HG03558 (cell line): ENCODE data around the gene TUT1.
"Not testable (repeated sequence)": the region's sequence is repeated elsewhere in the genome, so short reads cannot be mapped to it uniquely, and the experiment has no call there.

Experiments used
- ATAC-seq: cut with Tn5 transposase; IDR thresholded peaks from one replicate; pipeline ENCODE4 v1.9.1; 2021; ENCODE audit warnings: moderate number of reproducible peaks; ENCODE audit not compliant: unreplicated experiment; ENCODE audit errors: extremely low read depth

Gene TUT1, protein sequence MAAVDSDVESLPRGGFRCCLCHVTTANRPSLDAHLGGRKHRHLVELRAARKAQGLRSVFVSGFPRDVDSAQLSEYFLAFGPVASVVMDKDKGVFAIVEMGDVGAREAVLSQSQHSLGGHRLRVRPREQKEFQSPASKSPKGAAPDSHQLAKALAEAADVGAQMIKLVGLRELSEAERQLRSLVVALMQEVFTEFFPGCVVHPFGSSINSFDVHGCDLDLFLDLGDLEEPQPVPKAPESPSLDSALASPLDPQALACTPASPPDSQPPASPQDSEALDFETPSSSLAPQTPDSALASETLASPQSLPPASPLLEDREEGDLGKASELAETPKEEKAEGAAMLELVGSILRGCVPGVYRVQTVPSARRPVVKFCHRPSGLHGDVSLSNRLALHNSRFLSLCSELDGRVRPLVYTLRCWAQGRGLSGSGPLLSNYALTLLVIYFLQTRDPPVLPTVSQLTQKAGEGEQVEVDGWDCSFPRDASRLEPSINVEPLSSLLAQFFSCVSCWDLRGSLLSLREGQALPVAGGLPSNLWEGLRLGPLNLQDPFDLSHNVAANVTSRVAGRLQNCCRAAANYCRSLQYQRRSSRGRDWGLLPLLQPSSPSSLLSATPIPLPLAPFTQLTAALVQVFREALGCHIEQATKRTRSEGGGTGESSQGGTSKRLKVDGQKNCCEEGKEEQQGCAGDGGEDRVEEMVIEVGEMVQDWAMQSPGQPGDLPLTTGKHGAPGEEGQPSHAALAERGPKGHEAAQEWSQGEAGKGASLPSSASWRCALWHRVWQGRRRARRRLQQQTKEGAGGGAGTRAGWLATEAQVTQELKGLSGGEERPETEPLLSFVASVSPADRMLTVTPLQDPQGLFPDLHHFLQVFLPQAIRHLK

DNA sequence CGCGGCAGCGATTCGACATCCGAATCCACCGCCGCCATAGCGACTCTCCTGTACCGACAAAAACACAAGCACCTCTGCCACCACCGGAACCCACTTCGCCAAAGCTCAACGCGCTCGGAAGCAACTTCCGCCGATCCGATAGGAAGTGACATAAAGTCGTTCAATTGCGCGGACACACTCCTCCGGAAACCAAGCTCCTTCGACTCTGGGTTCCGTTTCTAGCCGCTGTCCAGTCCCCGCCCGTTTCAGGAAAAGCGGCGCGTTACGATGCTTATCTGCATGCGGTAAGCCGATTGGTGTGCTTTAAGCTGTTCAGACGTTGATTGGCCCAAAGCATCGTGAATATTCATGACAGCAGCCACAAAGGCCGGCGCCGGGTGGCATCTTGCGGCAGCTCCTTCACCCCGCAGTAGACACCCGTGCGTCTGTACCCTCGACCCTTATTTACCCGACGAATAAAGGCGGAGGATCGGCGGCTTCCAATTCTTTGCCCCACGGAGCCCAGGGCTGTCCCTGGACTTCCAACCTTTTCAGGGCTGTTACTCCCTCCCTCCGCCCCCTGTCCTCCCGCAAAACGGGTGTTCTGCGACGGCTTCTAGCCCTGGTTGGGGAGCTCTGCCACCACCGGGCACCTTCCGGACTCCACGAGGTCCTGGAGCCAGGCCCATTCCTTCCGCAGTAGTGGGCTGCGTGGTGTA is at the start of gene TUT1:
Gene TUT1 (minus strand): TSS at position 76 of the 698 bp plus-strand sequence. CDS start 38 bp downstream, at position 38.
- peak; percentile 73 for ATAC-seq

DNA sequence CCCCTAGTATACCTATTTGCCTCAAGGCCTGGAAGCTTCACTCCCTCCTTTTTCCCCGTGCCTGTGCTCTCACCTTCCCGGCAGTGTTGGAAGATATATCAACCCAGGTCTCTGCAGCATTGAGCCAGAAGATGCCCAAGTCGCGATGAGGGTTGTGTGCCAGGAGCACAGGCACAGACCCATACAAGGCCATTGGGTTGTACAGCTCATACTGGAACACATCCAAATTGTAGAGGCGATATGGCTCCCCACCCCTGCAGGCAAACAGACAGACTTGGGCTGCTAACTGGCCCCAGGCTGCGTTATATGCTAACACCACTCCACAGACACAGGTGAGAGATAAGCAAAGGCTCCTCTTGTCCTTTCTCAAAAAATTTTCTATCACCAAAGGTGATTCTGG is 41.2 kb upstream of the TUT1 start:
- no peak for ATAC-seq

DNA sequence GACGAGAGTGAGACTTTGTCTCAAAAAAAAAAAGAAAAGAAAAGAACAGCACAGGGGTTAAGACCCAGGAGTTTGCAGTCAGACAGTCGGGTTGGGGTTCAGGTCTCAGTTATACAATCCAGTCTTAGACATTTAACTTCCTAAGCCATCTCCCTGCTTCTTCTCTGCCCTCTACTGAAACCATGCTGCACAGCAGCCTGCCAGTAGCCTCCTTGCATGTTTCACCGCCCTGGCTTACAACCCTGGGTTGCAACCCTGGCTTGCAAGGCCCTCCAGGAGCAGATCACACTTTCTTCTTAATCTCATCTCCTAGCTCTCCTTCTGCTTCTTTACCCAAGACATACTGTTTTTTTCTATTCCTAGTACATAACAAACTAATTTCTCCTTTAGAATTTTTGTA is 36.4 kb upstream of the TUT1 start:
- ATAC-seq = no peak

DNA sequence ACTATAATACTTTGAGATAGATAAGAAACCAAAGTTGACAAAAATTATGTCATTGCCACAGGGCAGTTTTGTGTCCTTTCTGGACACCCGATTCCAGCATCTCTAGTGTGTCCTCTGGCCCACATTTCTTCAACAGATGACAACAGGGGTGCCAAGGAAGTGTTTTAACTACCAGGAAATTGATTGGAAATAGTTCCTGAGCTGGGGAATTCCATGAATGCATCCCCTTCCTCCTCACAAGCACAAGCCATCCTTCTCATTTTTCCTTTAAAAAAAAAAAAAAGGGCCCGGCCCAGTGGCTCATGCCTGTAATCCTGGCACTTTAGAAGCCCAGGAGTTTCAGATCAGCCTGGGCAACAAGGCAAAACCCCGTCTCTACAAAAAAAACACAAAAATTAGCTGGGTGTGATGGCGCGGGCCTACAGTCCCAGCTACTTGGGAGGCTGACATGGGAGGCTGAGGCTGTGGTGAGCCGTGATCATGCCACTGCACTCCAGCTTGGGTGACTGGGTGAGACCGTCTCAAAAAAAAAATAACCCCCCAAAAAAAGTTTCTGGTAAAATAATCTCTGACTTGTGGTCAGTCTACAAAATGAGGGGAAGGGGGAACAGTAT is 31.3 kb upstream of the TUT1 start:
- no peak for ATAC-seq

DNA sequence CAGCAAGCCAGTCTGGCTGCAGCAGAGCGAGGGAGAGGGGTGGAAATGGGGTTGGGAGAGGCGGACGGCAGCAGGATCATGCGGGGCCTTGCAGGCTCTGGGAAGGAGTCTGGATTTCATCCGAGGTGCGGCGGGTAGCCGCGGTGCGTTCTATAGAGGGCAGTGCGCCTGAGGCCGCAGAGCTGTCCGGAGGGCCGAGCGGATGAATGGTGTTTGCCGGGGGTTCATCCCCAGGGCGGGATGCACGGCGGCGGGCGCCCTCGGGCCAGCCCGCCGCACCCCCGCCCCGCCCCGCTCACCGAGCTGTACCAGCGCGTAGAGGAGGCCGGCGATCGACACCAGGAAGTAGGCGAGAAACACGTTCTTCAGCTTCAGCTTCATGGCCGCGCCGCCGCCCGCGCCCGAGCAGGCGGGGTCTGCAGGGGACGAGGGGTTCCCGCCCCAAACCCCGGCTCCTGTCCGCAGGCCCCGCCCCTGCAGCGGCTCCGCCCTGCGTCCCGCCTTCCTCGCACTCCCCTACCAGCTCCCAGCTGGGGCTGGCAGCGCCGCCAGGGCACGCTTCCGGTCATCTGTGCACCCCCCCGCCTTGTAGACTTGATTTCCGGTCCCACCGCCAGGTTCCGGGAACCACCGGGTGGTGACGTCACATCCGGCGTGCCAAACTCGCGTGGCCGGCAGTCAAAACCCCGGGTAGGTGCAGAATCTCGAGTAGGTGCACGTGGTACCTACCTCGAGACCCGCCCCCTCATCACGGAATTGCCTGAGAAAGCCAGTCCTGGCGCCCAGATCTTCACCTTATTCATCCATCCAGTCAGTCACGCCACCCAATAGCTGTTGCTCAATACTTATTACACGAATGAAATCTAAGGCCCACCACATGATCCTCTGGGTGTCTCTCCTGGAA is 30.5 kb upstream of the TUT1 start, which contains the start of gene B3GAT3:
Gene B3GAT3 (minus strand): TSS at position 420 of the 904 bp plus-strand sequence. CDS start 39 bp downstream, at position 381.
- peak; percentile 79 for ATAC-seq

DNA sequence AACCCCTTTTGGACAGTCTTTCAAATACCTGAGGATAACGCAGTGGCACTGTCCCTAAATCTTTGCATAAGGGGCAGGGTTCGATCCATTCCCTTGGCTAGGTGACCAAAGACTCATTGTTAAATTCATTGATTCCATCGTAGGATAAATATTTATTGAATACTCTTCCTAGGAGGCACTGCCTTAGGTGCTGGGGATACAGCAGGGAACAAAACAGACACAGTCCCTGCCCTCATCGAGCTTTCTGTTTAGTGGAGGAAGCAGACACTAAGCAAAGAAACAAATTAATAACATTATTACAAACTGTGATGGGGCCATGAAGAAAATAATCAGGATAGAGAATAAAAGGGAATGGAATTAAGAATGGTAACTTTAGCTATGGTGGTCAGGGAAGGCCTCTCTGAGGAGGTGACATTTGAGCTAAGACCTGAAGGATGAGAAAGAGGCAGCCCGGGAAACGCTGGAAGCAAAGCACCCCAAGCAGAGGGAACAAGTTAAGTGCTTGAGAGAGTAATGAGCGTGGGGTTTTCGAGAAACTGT is 29.8 kb upstream of the TUT1 start:
- no peak for ATAC-seq

DNA sequence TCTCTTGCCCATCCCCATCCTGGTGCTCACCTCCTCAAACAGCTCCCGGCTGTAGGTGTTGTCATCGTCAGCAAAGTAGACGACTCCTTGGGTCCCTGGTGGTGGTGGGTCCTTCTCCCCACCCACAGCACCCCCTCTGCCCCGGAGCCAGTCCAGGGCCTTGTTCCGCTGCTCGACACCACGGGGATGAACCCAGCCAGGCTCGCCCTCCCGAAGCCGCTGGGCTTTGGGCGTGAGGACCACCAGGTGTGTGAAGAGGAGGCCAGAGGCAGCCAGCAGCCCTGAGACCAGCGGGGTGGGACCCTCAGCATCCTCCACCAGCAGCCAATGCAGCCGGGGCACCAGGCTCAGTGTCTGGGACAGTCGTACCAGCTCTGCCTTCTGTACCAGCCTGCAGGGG is 25.6 kb upstream of the TUT1 start:
- not testable (repeated sequence) for ATAC-seq

DNA sequence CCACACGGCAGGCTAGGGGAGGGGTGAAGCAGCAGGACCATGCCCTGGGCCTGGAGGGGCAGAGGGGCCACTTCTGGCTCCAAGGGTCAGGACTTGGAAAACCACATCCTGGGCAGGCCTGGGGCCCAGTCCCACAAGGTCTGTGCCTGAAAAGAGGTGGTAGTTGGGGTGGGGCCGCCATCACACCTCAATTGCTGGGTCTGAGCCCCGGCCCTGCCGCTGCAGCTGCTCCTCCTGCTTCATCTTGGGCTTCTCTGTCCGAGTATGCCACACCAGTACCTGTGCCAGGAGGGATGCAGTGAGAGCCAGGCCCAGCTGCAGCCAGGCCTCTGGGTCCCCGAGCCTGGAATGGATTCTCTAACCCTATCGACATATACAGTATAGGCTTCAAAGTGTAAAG is 24.2 kb upstream of the TUT1 start:
- no peak for ATAC-seq

DNA sequence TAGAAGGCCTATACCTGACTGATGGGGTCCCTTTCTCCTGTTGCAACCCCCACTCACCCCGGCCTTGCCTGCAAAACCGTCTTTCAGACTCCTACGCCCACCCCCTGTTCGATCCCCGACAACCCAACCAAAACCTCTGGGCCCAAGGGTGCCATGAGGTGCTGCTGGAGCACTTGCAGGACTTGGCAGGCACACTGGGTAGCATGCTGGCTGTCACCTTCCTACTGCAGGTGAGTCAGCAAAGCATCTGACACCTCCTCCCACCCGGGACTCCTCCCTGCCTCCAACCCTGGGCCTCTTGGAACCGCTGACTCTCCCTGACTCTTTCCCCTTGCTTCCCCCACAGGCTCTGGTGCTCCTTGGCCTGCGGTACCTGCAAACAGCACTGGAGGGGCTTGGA is 23.0 kb upstream of the TUT1 start:
- ATAC-seq = no peak

DNA sequence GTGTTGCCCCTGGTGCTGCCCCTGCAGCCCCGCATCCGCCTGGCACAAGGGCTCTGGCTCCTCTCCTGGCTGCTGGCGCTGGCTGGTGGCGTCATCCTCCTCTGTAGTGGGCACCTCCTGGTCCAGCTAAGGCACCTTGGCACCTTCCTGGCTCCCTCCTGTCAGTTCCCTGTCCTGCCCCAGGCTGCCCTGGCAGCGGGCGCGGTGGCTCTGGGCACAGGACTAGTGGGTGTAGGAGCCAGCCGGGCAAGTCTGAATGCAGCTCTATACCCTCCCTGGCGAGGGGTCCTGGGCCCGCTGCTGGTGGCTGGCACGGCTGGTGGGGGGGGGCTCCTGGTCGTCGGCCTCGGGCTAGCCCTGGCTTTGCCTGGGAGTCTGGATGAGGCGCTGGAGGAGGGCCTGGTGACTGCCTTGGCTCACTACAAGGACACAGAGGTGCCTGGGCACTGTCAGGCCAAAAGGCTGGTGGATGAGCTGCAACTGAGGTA is 22.0 kb upstream of the TUT1 start:
- ATAC-seq = no peak

DNA sequence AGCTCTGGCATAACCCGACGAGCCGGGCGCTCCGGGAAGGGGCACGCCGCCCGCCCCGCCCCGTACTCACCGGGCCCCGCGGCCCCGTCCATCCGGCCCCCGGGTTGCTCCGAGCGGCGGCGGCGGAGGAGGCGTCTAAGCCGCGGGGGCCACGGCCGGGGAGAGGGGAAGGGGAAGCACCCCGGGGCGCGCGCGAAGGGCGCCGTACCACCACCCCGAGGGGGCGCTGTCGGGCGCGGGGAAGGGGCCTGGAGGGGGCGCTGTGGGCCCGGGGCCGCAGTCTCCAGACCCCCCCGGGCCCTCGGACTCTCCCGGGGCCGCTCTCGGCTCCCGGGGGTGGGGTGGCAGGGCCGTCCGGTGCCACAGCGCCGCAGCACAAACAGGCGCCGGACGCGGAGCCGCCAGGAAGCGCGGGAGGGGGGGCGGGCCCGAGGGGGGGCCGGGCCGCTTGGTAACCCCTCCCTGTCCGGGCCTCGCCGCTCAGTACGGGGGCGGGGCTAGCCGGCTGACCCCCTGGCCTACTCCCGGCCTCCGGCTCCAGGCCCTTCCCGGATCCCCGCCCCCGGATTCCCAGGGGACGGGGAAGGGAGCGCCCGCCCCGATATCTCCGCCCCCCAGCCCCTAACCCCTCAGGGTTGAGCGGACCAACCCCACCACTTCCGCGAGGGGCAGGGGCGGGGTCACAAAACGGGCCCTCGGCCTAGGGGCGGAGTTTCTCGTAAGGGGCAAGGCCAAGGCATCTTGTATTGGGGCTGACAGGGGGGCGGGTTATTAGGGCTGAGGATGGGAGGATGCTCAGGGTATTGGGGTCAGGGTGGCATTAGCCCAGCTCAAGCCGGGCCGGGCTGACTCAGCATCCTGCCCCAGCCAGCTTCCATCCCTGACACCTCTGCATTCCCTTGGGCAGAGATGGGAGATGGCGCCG is 21.3 kb upstream of the TUT1 start, which contains the start of the genes EML3 and ROM1:
Gene EML3 (minus strand): TSS at position 410 of the 925 bp plus-strand sequence. CDS start 318 bp downstream, at position 92.
Gene ROM1 (plus strand): TSS at position 892 of the 925 bp plus-strand sequence. CDS start 25 bp downstream, at position 917.
- peak; percentile 33 for ATAC-seq

DNA sequence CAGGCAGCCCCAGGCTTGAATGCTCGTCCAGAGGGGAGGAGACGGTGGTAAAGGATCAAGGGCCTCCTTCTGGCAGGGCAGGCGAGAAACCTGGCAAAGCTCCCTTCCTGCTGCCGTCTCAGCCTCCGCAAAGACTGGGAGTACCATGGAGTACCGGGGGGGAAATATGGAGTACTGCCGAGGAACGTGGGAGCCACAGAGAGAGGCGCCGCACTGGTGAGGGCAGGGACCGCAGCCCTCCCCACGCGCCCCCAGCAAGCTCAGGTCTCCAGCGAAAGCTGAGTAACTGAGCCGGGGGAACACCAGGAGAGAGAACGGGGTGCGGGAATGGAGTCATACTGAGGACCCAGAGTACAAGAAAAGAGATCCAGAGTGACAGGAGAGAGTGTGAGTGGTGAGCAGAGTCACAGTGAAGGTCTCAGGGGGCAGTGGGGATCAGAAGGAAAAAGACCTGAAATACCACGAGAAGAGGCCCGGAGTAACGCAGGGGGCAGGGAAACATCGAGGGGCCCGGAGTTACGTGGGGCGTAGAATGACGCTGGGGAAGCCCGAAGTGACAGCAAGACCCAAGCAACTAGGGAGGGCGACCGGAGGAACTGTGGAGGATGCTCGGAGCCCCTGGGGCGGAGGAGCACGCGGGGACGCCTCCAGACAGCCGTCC is 20.5 kb upstream of the TUT1 start:
- peak; percentile 10 for ATAC-seq

DNA sequence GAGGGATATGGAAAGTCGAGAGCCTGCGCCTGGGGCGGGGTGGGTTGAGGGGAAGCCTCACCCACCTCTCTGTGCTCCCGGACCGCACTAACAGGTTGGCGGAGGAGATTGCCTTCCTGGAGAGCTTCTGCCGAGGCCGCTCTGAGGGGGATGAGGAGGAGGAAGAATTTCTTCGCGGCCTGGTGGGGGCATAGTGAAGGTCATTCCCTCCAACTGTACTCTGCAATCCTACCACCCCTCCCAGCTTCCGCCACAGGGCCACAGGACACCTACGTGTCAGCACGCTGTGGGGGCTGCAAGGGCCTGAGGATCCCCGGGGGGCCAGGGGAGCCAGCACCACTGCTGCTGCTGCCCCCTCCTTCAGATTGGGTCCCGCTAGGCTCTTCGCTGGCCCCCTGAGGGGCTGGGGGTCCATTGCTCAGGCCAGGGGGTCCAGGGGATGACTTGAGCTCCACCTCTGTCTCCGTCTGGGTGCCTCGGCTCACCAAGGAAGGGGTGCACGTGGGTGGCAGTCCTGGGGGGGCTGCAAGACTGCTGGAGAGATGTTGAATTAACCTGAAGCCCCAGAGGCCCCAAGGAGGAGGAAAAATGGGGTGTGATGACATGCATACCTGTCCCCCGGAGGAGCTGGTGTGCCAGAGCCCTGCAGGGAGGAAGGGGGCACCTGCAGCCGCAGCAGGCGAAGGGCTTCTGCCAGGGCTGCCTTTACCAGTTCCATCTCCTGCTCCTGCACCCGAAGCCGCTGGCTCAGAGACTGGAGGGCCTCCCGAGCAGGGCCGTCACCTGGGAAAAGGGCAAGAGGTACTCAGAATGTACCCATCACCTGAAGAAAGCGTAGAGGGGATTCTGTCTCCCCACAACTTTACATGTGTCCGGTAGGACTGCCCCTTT is 19.7 kb upstream of the TUT1 start:
- ATAC-seq = no peak

DNA sequence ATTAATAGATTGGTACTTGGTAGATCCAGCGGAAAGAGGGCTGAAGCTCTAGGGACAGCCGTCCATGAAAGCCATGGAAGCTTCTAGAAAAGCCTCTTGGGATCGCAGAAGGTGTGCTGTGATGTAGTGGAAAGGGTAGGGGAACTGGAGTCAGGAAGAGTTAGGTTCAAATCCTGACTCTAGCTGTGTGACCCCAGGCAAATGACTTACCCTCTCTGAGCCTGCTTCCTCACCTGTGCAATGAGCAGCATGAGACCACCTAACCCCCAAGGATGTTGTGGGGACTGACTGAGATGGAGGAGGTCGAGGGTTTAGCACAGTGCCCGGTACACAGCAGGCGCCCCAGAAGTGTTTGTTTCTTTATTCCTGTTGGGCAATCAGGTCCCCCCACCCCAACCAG is 19.1 kb upstream of the TUT1 start:
- ATAC-seq = no peak

DNA sequence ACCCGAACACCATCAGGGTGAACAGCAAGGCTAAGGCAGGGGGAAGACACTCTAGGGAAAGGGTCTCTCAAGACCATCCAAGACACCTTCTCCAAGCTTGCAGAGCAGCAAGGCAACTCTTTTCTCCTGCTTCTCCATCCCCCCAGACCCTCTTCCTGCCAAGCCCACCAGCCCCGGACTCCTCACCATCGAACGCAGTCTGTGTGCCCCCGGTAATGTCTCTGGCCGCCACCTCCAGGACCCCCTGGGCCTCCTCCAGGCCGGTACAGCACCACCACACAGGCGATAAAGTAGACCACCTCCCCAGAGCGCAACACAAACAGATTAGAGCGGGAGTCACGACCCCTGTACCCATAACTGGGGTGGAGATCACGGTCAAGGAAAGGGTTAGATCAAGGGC is 17.5 kb upstream of the TUT1 start:
- ATAC-seq = no peak

DNA sequence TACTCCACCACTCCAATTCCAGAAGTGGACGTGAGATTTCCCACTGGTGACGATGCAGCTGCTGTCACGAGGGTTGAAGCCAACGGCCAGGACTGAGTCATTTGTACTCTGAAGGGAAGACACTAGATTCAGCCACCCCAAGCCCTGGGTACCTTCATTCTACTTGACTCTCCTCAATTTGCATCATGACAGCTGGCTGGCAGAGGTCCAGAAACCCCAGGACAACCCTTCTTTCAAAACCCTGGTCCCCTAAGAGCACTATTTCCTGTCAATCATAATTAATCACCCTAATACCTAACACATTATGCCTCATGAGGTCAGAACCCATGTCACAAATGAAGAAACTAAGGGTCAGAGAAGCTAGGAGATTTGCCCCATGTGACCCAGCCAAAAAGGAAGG is 16.4 kb upstream of the TUT1 start:
- no peak for ATAC-seq
